ENCODE data around the gene NPFFR1.

DNA sequence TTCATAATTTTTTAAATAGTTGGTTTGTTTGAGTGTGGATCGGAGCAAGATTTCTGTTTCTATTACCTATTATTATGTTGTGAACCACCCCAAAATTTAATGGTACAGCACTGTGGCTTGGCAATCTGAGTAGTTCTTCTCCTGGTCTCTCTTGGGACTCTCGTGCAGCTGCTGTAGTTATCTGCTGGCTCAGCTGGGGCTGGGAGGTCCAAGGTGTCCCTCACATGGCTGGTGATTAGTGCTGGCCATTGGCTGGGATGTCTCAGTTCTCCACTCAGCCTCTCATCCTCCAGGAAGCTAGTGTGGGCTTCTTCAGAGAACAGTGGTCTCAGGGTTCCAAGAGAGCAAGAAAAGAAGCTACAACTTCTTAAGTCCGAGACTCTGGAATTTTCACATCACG lies 15.4 kb downstream of the NPFFR1 start:
- TF ChIP-seq, protein P1, sequence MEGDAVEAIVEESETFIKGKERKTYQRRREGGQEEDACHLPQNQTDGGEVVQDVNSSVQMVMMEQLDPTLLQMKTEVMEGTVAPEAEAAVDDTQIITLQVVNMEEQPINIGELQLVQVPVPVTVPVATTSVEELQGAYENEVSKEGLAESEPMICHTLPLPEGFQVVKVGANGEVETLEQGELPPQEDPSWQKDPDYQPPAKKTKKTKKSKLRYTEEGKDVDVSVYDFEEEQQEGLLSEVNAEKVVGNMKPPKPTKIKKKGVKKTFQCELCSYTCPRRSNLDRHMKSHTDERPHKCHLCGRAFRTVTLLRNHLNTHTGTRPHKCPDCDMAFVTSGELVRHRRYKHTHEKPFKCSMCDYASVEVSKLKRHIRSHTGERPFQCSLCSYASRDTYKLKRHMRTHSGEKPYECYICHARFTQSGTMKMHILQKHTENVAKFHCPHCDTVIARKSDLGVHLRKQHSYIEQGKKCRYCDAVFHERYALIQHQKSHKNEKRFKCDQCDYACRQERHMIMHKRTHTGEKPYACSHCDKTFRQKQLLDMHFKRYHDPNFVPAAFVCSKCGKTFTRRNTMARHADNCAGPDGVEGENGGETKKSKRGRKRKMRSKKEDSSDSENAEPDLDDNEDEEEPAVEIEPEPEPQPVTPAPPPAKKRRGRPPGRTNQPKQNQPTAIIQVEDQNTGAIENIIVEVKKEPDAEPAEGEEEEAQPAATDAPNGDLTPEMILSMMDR (IDR thresholded peaks at IDR 0.05), result no peak
- TF ChIP-seq POLR2A (IDR thresholded peaks at IDR 0.05), result no peak
